IPS DF 4.7 (cell line): ENCODE measurements around the gene RAPH1.

Experiments
- DNase-seq: peaks from one replicate; pipeline ENCODE4 v3.0.0-alpha.2; 2013; ENCODE audit warnings: low spot score; ENCODE audit errors: extremely low read depth

Gene RAPH1

GRCh38 chr2:203535078-203535783 lies at the start of gene RAPH1:
TSS of gene RAPH1 (minus strand) at chr2:203535301. CDS start at chr2:203495353, 39,948 bp downstream.
- no peak for DNase-seq

- no peak for DNase-seq
These were observed 49.7 kb upstream of the RAPH1 start for GRCh38 chr2:203584784-203585183.

- DNase-seq, result no peak
These were observed 48.6 kb upstream of the RAPH1 start for GRCh38 chr2:203583701-203584100.

- no peak for DNase-seq
These were observed 48.1 kb upstream of the RAPH1 start for GRCh38 chr2:203583084-203583695.

GRCh38 chr2:203582468-203582867 lies 47.4 kb upstream of the RAPH1 start:
- no peak for DNase-seq

- no peak for DNase-seq
These were observed 45.7 kb upstream of the RAPH1 start for GRCh38 chr2:203580844-203581243.

- DNase-seq, result no peak
These were observed 44.6 kb upstream of the RAPH1 start for GRCh38 chr2:203579730-203580129.

GRCh38 chr2:203578759-203579643 lies 43.9 kb upstream of the RAPH1 start:
- DNase-seq, result no peak

GRCh38 chr2:203574824-203575223 lies 39.7 kb upstream of the RAPH1 start:
- DNase-seq, result no peak

- no peak for DNase-seq
These were observed 37.2 kb upstream of the RAPH1 start for GRCh38 chr2:203572316-203572715.

GRCh38 chr2:203569677-203570316 lies 34.7 kb upstream of the RAPH1 start:
- no peak for DNase-seq

GRCh38 chr2:203567691-203568090 lies 32.6 kb upstream of the RAPH1 start:
- DNase-seq, result no peak

GRCh38 chr2:203566161-203566560 lies 31.1 kb upstream of the RAPH1 start:
- DNase-seq, result no peak

GRCh38 chr2:203565076-203565475 lies 30.0 kb upstream of the RAPH1 start:
- DNase-seq, result no peak

GRCh38 chr2:203562268-203562667 lies 27.2 kb upstream of the RAPH1 start:
- DNase-seq, result no peak

GRCh38 chr2:203559641-203560040 lies 24.5 kb upstream of the RAPH1 start:
- no peak for DNase-seq

- DNase-seq, result no peak
These were observed 18.7 kb upstream of the RAPH1 start for GRCh38 chr2:203553784-203554183.

GRCh38 chr2:203551778-203552177 lies 16.7 kb upstream of the RAPH1 start:
- DNase-seq, result no peak

GRCh38 chr2:203550266-203550665 lies 15.2 kb upstream of the RAPH1 start:
- no peak for DNase-seq

GRCh38 chr2:203549406-203549805 lies 14.3 kb upstream of the RAPH1 start:
- DNase-seq, result no peak

- no peak for DNase-seq
These were observed 13.8 kb upstream of the RAPH1 start for GRCh38 chr2:203548887-203549286.

- DNase-seq, result no peak
These were observed 12.3 kb upstream of the RAPH1 start for GRCh38 chr2:203547356-203547755.
